ENCODE data around the gene MTHFR. TPM values are rescaled to one million over a fixed set of nuclear protein-coding genes. Genes with fewer than 3 reads are reported as not detected.
A peak's percentile ranks its signal among the peaks of the same experiment; 100 is the strongest.

MTHFR gene

DNA sequence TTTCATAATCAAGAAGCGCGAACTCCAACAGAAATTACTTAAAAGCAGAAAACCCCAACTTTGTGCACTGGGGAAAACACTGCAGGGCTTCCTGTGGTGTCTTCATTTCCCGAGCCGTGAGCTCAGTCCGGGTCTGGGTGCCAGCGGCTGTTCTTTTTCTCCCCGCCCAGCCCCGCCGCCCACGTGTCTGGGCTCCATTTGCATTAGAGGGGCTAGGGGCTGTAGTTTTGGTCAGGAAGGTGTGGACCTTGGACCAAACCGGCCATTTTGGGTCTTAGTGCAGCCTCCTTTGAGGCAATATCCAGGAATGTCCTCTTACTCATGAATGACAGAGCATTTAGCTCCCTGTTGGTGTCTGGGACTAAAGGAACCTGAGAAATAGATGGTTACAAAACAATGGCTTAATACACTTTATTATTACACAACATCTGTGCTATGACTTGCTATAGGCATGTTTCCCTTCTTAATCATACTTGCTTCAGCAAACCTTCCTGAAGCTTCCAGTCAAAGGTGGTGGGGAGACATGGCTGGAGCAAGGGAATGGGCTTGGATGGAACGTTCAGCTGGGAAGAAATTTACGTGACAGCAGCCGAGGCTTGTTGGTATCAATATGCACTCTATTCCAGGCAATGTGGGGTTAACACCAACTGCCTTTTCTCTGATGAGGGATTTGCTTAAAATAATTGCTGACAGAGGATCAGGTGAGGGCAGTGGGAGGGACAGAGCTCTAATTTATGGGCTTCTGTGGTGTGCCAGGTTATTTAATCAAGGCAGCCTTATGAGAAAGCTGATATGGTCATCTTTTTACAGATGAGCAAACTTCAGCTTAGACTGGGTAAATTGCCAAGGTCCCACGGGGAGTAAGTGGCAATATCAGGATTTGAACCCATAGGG, 68.8 kb downstream of the MTHFR start:
- peaks cover 3% of the 10 kb centered on the region for H3K79me1 ChIP-seq (ENCODE audit: low read length)
- H3K27ac ChIP-seq (ENCODE audit: low read depth, low read length): peak overlapping the region; percentile 72
- H3K18ac ChIP-seq (ENCODE audit: low read length): no peak overlapping the region
- no peak overlapping the region for H2BK15ac ChIP-seq (replicated peaks; ENCODE audit: low read depth)
- H2BK120ac ChIP-seq (ENCODE audit: low read depth, low read length): no peak overlapping the region
- H3K4me2 ChIP-seq (ENCODE audit: low read length): peak overlapping the region; percentile 98
- H3K9ac ChIP-seq (ENCODE audit: low read length): peak overlapping the region; percentile 98
- no peaks in the 10 kb centered on the region for H3K36me3 ChIP-seq (ENCODE audit: control insufficient read depth, insufficient read depth, low read length)
- peaks cover 16% of the 10 kb centered on the region for H3K4me1 ChIP-seq (ENCODE audit: control insufficient read depth, low read depth, low read length)
- peak overlapping the region; percentile 87 for H4K5ac ChIP-seq (ENCODE audit: low read length)
- no peaks in the 10 kb centered on the region for H3K79me2 ChIP-seq (ENCODE audit: control insufficient read depth, insufficient read depth, low read length)
- peak overlapping the region; percentile 99 for H3K56ac ChIP-seq (ENCODE audit: low read length)
- no CpG with 5 or more reads among the region's 15 CpGs for WGBS (ENCODE audit: extremely low coverage, insufficient coverage, low lambda C conversion rate)
- peak overlapping the region; percentile 99 for H2AK5ac ChIP-seq (ENCODE audit: low read length)
- H3K27me3 ChIP-seq (ENCODE audit: insufficient read depth, low read length, poor library complexity): no peaks in the 10 kb centered on the region
- peak overlapping the region; percentile 97 for H3K4me3 ChIP-seq (ENCODE audit: low read length)
- peak; percentile 78 for DNase-seq
- peak overlapping the region; percentile 56 for H2BK5ac ChIP-seq (ENCODE audit: low read length)
- H3K23ac ChIP-seq (ENCODE audit: low read length): no peak overlapping the region
- no peak overlapping the region for H3K4ac ChIP-seq (ENCODE audit: low read depth, low read length)
- H4K8ac ChIP-seq (ENCODE audit: low read depth, low read length): peak overlapping the region; percentile 8

DNA sequence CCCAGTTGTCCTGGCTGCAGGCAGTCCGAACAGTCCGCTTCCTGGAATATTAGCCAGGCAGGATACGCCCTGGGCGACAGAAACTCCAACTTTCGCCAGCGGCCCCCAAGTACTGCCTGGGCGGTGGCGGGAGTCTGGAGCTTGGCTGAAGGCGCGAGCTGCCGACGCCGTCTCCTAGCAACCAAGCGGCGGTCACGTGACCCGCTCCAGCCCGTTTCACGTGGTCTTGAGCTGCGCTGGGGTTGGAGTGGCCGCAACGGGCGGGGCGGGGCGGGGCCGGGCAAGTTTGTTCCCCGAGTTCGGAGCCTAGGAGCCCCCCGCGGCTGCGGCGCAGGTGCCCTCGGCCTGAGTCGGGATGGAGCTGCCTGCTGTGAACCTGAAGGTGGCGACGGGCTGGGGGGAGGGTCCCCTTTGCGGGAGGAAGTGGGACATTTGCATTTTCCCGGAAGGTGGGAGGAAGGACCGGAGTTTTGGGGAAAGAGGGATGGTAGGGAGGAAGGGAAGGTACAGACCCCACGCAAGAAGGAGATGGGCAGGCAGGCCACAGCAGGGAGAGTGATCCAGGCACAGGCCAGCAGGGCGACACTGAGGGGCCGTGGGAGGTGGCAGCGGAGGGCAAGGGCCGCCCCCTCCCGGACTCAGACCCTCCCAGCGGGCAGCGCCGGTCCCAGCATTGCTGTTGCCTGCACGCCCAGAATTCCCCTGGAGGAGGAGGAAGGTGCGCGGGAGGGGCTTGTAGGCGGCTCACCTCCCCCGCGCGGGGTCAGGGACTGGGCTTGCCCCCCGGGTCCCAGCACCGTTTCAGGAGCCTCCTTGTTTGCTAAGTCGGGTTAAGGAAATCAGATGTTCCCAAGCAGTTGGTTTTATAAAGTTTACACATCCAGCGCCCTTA, 69.7 kb downstream of the MTHFR start, which contains the start of gene AGTRAP:
Gene AGTRAP (plus strand): TSS at position 283 of the 892 bp plus-strand sequence. CDS start 73 bp downstream, at position 356.
- peaks cover 3% of the 10 kb centered on the region for H3K79me1 ChIP-seq (ENCODE audit: low read length)

More for the DNA sequence above, 69.7 kb downstream of the MTHFR start, which contains the start of gene AGTRAP:
- H2BK15ac ChIP-seq (replicated peaks; ENCODE audit: low read depth): no peak within 1 kb of the TSS
- no peaks in the 10 kb centered on the region for H3K36me3 ChIP-seq (ENCODE audit: control insufficient read depth, insufficient read depth, low read length)
- no peaks in the 10 kb centered on the region for H3K27me3 ChIP-seq (ENCODE audit: insufficient read depth, low read length, poor library complexity)
- no CpG with 5 or more reads among the region's 59 CpGs for WGBS (ENCODE audit: extremely low coverage, insufficient coverage, low lambda C conversion rate)
- H4K8ac ChIP-seq (ENCODE audit: low read depth, low read length): peak within 1 kb of the TSS; percentile 8
- H2AK5ac ChIP-seq (ENCODE audit: low read length): peak within 1 kb of the TSS; percentile 99
- H3K79me2 ChIP-seq (ENCODE audit: control insufficient read depth, insufficient read depth, low read length): no peaks in the 10 kb centered on the region
- peak within 1 kb of the TSS; percentile 97 for H3K4me3 ChIP-seq (ENCODE audit: low read length)
- peaks cover 15% of the 10 kb centered on the region for H3K4me1 ChIP-seq (ENCODE audit: control insufficient read depth, low read depth, low read length)
- peak within 1 kb of the TSS; percentile 98 for H3K9ac ChIP-seq (ENCODE audit: low read length)
- H3K56ac ChIP-seq (ENCODE audit: low read length): peak within 1 kb of the TSS; percentile 99
- peak within 1 kb of the TSS; percentile 98 for H3K4me2 ChIP-seq (ENCODE audit: low read length)
- no peak within 1 kb of the TSS for H2BK120ac ChIP-seq (ENCODE audit: low read depth, low read length)
- H4K5ac ChIP-seq (ENCODE audit: low read length): peak within 1 kb of the TSS; percentile 87
- DNase-seq: peak; percentile 97
- H2BK5ac ChIP-seq (ENCODE audit: low read length): peak within 1 kb of the TSS; percentile 96
- H3K18ac ChIP-seq (ENCODE audit: low read length): peak within 1 kb of the TSS; percentile 35
- H3K4ac ChIP-seq (ENCODE audit: low read depth, low read length): no peak within 1 kb of the TSS
- peak within 1 kb of the TSS; percentile 72 for H3K27ac ChIP-seq (ENCODE audit: low read depth, low read length)
- H3K23ac ChIP-seq (ENCODE audit: low read length): peak within 1 kb of the TSS; percentile 35

Small RNAs within 50 kb of the gene (small RNA-seq; reads per million reads assigned to genes)
- gene RF02156 (ENCODE audit: insufficient read depth) (not detected), gene RF02157 (ENCODE audit: insufficient read depth) (not detected), gene RF02158 (ENCODE audit: insufficient read depth) (not detected)

All from mesendoderm (in vitro differentiated cells).